Brain microvascular endothelial cell (primary cell): ENCODE data around the gene ARRB2.

Source experiments
- DNase-seq: peaks from one replicate; pipeline ENCODE4 v3.0.0-alpha.2; 2020
- H3K27ac ChIP-seq: fragments of 250-450 bp; sonication (Bioruptor Pico); 2 replicates; pipeline ENCODE4 v1.5.1; 2020; ENCODE audit warnings: mild to moderate bottlenecking, moderate library complexity
- H3K27me3 ChIP-seq: fragments of 250-450 bp; sonication (Bioruptor Pico); replicated peaks from 2 replicates; pipeline ENCODE4 v1.5.1; 2020; ENCODE audit warnings: mild to moderate bottlenecking
- H3K36me3 ChIP-seq: fragments of 250-450 bp; sonication (Bioruptor Pico); replicated peaks from 2 replicates; pipeline ENCODE4 v1.5.1; 2020; ENCODE audit warnings: mild to moderate bottlenecking
- H3K4me3 ChIP-seq: 2 replicates; pipeline ENCODE4 v1.5.1; 2011; ENCODE audit warnings: low read depth, mild to moderate bottlenecking, control low read depth, low read length, moderate library complexity
- in situ Hi-C: cut with HindIII; loops from 2 replicates; pipeline ENCODE4 v1.10.0; 2017; ENCODE audit warnings: low sequenced_read_pairs, low pct_ligation_motif_present
- TF ChIP-seq, protein P1 (sequence below): IDR thresholded peaks from 2 replicates; pipeline ENCODE4 v1.5.1; 2011; ENCODE audit warnings: low read depth, mild to moderate bottlenecking, moderate library complexity, low read length, control low read depth, inconsistent platforms; ENCODE audit errors: missing control alignments

Gene ARRB2

DNA sequence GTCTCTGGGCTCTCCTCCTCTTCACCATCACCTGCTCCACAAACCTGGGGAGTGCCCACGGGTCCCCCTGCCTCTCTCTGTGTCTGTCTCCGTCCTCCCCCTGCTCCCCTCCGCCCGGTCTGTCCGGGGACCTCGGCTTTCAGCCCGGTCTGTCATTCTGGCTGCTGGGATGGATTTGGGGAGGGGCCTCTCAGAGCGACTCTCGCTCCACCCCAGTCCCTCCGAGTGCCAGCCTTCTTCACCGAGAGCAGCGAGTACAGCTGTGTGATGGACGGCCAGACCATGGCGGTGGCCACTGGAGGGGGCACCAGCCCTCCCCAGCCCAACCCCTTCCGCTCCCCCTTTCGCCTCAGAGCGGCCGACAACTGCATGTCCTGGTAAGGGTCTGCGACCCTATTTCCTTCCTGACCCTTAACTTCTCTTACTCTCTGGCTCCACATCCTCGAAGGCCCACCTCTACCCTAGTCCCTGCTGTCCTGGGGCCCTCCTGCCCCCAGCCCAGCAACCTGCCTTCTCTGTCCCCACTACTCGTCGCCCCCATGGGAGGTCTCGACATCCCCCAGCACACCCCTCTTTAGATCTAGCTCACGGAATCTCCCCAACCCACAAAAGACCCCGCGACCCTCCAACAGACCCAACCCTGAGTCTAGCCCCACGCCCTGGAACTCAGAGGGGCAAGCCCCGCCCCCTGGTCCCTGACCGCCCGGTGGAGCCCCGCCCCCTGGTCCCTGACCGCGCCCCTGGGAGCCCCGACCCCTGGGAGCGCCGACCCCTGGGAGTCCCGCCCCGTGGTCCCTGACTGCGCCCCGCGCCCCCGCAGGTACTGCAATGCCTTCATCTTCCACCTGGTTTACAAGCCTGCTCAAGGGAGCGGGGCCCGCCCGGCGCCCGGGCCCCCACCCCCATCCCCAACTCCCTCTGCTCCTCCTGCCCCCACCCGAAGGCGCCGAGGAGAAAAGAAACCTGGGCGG lies 34.9 kb downstream of the ARRB2 start:
- Histone ChIP-seq H3K36me3 (no peaks in the 10 kb centered on the region), H3K27me3 (peaks cover 14% of the 10 kb centered on the region), H3K27ac (no peak overlapping the region), H3K4me3 (no peak overlapping the region)
- in situ Hi-C loops: no loop called here
- TF ChIP-seq, protein P1, sequence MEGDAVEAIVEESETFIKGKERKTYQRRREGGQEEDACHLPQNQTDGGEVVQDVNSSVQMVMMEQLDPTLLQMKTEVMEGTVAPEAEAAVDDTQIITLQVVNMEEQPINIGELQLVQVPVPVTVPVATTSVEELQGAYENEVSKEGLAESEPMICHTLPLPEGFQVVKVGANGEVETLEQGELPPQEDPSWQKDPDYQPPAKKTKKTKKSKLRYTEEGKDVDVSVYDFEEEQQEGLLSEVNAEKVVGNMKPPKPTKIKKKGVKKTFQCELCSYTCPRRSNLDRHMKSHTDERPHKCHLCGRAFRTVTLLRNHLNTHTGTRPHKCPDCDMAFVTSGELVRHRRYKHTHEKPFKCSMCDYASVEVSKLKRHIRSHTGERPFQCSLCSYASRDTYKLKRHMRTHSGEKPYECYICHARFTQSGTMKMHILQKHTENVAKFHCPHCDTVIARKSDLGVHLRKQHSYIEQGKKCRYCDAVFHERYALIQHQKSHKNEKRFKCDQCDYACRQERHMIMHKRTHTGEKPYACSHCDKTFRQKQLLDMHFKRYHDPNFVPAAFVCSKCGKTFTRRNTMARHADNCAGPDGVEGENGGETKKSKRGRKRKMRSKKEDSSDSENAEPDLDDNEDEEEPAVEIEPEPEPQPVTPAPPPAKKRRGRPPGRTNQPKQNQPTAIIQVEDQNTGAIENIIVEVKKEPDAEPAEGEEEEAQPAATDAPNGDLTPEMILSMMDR: no peak
- DNase-seq: no peak

DNA sequence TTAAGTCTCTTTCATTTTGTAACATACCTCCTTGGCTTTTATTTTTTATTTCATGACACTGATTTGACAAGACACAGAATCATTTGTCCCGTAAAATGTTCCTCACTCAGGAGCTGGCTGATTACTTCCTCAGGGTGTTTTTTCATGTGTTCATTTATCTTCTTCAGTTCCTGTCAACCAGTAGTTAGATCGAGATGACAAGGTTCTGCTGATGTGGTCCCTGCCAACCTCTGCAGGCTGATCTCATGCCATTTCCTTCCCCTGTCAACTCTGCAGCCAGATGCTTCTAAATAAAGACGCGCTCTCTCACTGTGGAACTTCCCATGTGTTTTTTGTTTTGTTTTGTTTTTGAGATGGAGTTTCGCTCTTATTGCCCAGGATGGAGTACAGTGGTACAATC lies 37.4 kb downstream of the ARRB2 start:
- Histone ChIP-seq H3K36me3 (no peaks in the 10 kb centered on the region), H3K27me3 (peaks cover 14% of the 10 kb centered on the region), H3K4me3 (no peak overlapping the region), H3K27ac (no peak overlapping the region)
- TF ChIP-seq, protein P1: no peak
- in situ Hi-C loops: no loop called here
- no peak for DNase-seq

DNA sequence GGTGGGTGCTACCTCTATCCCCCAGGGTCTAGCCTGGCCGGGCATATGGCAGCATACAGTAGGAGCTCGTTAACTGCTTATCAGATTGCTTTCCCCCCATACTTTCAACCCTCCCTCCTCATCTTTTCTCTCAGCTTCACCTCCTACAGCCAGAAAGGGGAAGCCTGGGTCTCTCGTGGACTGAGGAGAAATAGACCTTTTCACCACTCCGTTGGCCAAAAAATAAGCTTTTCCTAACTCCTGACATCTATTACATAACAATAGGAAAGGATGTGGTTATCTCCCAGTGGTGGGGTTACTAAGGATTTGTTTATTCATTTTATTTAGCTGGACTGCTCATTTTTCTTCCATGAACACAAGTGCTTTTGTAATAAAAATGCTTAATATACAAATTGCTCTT lies 38.3 kb downstream of the ARRB2 start:
- DNase-seq: no peak
- Histone ChIP-seq H3K27me3 (peaks cover 15% of the 10 kb centered on the region), H3K36me3 (no peaks in the 10 kb centered on the region), H3K27ac (no peak overlapping the region), H3K4me3 (no peak overlapping the region)
- in situ Hi-C loops: no loop called here
- TF ChIP-seq, protein P1: no peak

DNA sequence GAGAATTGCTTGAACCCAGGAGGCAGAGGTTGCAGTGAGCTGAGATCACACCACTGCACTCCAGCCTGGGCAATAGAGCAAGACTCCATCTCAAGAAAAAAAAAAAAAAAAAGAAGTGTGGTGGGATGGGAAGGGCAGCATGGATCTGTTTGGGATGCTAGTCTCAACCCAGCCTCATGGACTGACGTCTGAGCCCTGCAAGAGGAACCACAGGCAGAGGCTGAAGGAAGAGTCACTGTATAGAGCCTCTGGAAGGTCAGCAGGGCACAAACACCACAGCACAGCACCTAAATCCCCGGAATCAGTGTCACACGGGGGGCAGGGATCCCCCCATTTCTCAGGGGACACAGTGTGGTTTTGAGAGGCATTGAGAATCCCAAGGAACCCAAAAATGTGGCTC lies 40.2 kb downstream of the ARRB2 start:
- no peaks in the 10 kb centered on the region for H3K36me3 ChIP-seq
- H3K27ac ChIP-seq: no peak overlapping the region
- in situ Hi-C loops: no loop called here
- TF ChIP-seq, protein P1: no peak
- peaks cover 8% of the 10 kb centered on the region for H3K27me3 ChIP-seq
- no peak overlapping the region for H3K4me3 ChIP-seq
- DNase-seq: no peak

DNA sequence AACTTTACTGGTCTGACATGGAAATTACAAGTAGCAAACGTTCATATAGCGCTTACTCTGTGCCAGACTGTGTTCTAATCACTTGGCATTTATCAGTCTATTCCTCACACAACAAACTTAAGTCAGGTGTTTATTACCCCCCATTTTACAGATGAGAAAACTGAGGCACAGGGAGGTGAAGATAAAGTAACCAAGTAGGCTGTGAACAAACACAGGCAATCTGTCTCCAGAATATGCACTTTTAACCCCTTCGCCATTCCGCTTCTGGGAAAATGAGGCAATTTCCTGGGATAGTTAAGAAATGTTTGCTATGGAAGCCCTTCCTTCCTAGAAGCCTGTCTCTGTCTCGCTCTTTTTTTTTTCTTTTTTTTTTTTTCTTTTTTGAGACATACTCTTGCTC lies 41.5 kb downstream of the ARRB2 start:
- peaks cover 4% of the 10 kb centered on the region for H3K27me3 ChIP-seq
- H3K4me3 ChIP-seq: no peak overlapping the region
- DNase-seq: no peak
- in situ Hi-C loops: no loop called here
- no peak overlapping the region for H3K27ac ChIP-seq
- H3K36me3 ChIP-seq: no peaks in the 10 kb centered on the region
- TF ChIP-seq, protein P1: no peak
